Adrenal gland (tissue), 12 donors: ENCODE results near the gene LMAN1L. TPM values are rescaled to one million over a fixed set of nuclear protein-coding genes. Genes with fewer than 3 reads are reported as not detected.

Source experiments
- DNase-seq, 7 donors: peaks; one replicate each; pipeline ENCODE4 v3.0.0-alpha.2; 2019 to 2020
- H3K27ac ChIP-seq, 5 donors: fragments of 200-600 bp; sonication (generic) in 4 of 5; 1 replicate in 3 of 5; 2 replicates in 2 of 5; pipeline versions ENCODE4 v1.5.1 to v1.8.0; 2016 to 2020; ENCODE audit warnings: mild to moderate bottlenecking in 1 of 5
- H3K27me3 ChIP-seq: fragments of 200-600 bp; 2 replicates; pipeline ENCODE4 v1.8.0; 2021
- H3K36me3 ChIP-seq, 2 donors: fragments of 200-600 bp; replicated peaks in 1 of 2; 1 replicate in 1 of 2; 2 replicates in 1 of 2; pipeline versions ENCODE4 v1.5.1 to v1.8.0; 2018 to 2022
- H3K4me1 ChIP-seq, 2 donors: fragments of 200-600 bp; replicated peaks in 1 of 2; 1 replicate in 1 of 2; 2 replicates in 1 of 2; pipeline versions ENCODE4 v1.5.1 to v1.8.0; 2018 to 2021
- H3K4me3 ChIP-seq, 4 donors: fragments of 200-600 bp; sonication (generic) in 3 of 4; one replicate each; pipeline ENCODE4 v1.5.1; 2016 to 2018
- H3K9me3 ChIP-seq, 3 donors: fragments of 200-600 bp; sonication (generic) in 1 of 3; replicated peaks in 1 of 3; 1 replicate in 2 of 3; 2 replicates in 1 of 3; pipeline versions ENCODE4 v1.5.1 to v1.8.0; 2016 to 2021
- CTCF ChIP-seq, 6 experiments: fragments of 450-650 bp in 4 of 6; fragments of 200-600 bp in 2 of 6; sonication (generic) in 1 of 6; IDR thresholded peaks; 1 replicate in 5 of 6; 2 replicates in 1 of 6; pipeline versions ENCODE4 v1.5.1 to v1.8.0; 2016 to 2021; ENCODE audit warnings: antibody characterized with exemption in 6 of 6, mild to moderate bottlenecking in 2 of 6, moderate library complexity in 1 of 6
- POLR2A ChIP-seq, 2 donors: fragments of 450-650 bp; IDR thresholded peaks; one replicate each; pipeline ENCODE4 v1.6.1; 2017; ENCODE audit warnings: antibody characterized with exemption in 2 of 2, mild to moderate bottlenecking in 2 of 2, moderate library complexity in 1 of 2
- WGBS, 4 donors: extraction: QIAGEN DNeasy Blood & Tissue Kit in 2 of 4; methylation state at CpG; one replicate each; pipeline versions ENCODE4 v1.1.5 to v1.1.7; 2013 to 2017; 5-methylcytosine and 5-hydroxymethylcytosine counted together
- intact Hi-C, 2 donors: fragments of 100-400 bp; cut with DNase I; formaldehyde crosslinking; loops; one replicate each; pipeline versions ENCODE4 v1.14.1 to v1.15.0; 2022 to 2023
- polyA plus RNA-seq, 3 donors: library from polyadenylated mRNA; stranded (reverse); fragments of 200-250 nt in 2 of 3; fragments of 350-450 nt in 1 of 3; fragmentation: Illumina TruSeq in 1 of 3; extraction: RNeasy Lipid Tissue Mini Kit (QIAGEN cat#74804) in 1 of 3; gene quantifications; one replicate each; pipeline ENCODE4 v1.2.3, GENCODE V29; 2013 to 2014
- total RNA-seq, 9 donors: library from RNA; depleted of rRNA in 4 of 9; stranded (reverse); fragments of >200 nt in 4 of 9; fragments of 120-200 nt in 1 of 9; fragmentation: NEBNext Ultra II Directional in 1 of 9; extraction: Animal tissue kit (Norgen Biotek cat#: 25700) in 1 of 9; gene quantifications; one replicate each; pipeline versions ENCODE4 v1.1.0 to v1.2.4, GENCODE V29; 2013 to 2023
- donor health status: healthy with polysubstance abuse.
- donor health status: Bipolar disorder and iron deficiency.
- donor health status: DM: yes; HTN: yes; CAD: no.
- donor health status: DM: no; HTN: no; CAD: no.
- donor health status: DM: no; HTN: no; CAD: no.
- donor health status: DM: yes; HTN: yes; CAD: no.

LMAN1L gene
- total and polyA plus RNA-seq, 12 donors, result 0.28 to 12.5 (median 5.1) TPM; not detected in 1

GRCh38 chr15:74845208-74845568, 32.6 kb downstream of the LMAN1L start:
- no peaks in the 10 kb centered on the region for H3K9me3 ChIP-seq
- intact Hi-C loops, result loop anchor here in 1 of 2 donors (10.0 kb wide), 1 partner anchor 50 kb away; the partner anchor contains the start of gene MPI
- no peaks in the 10 kb centered on the region for H3K27me3 ChIP-seq
- no peak for DNase-seq
- peaks cover 25 to 33% of the 10 kb centered on the region in 2 donors for H3K4me1 ChIP-seq
- 69 to 100% (median 77%) methylated on average over 3 to 5 of the region's 5 CpGs for WGBS, 4 donors
- no peak overlapping the region for H3K27ac ChIP-seq
- H3K36me3 ChIP-seq, result peaks cover 0 to 46% of the 10 kb centered on the region in 2 donors
- no peak overlapping the region for H3K4me3 ChIP-seq
- no peak for TF ChIP-seq CTCF (IDR thresholded peaks at IDR 0.05)
- no peak for TF ChIP-seq POLR2A (IDR thresholded peaks at IDR 0.05)

GRCh38 chr15:74845581-74845980, 32.9 kb downstream of the LMAN1L start:
- Histone ChIP-seq H3K4me1 (peaks cover 25 to 33% of the 10 kb centered on the region in 2 donors), H3K27ac (no peak overlapping the region), H3K36me3 (peaks cover 0 to 50% of the 10 kb centered on the region in 2 donors), H3K27me3 (no peaks in the 10 kb centered on the region), H3K9me3 (no peaks in the 10 kb centered on the region), H3K4me3 (no peak overlapping the region)
- DNase-seq, result no peak
- intact Hi-C loops, result loop anchor here in 1 of 2 donors (10.0 kb wide), 1 partner anchor 49 kb away; the partner anchor contains the start of gene MPI
- TF ChIP-seq POLR2A (IDR thresholded peaks at IDR 0.05), result no peak
- TF ChIP-seq CTCF (IDR thresholded peaks at IDR 0.05), result no peak
- 81 to 94% (median 84%) methylated on average over 3 to 4 of the region's 4 CpGs for WGBS, 4 donors

DNA sequence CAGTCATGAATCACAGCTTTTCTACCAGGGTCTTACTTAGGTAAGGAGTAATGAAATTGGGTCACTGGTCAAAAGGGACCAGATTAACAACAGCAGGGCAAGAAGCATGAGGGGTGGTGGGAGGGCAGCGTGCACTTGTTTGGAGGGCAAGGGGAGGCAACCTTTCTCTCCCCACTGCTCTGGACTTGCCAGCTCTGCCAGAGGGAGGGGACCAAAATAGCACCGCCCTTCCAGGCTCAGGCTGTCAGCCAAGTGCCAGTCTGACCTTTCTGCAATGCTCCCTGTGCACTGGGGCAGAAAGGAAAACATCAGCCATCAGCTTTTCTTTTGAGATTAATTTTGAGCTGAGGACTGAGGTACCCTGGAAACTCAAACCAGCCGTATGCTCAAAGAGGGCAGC, 34.8 kb downstream of the LMAN1L start:
- Histone ChIP-seq H3K27ac (peak overlapping the region in 1 of 5 donors; percentile 29), H3K27me3 (no peaks in the 10 kb centered on the region), H3K4me1 (peaks cover 15 to 17% of the 10 kb centered on the region in 2 donors), H3K9me3 (no peaks in the 10 kb centered on the region), H3K4me3 (no peak overlapping the region), H3K36me3 (peaks cover 0 to 69% of the 10 kb centered on the region in 2 donors)
- intact Hi-C loops, result loop anchor here in 1 of 2 donors (10.0 kb wide), 1 partner anchor 47 kb away; the partner anchor contains the start of gene MPI
- WGBS, 4 donors, result 45 to 66% (median 47%) methylated on average over 3 of the region's 3 CpGs
- DNase-seq, result peak in 5 of 7 donors; percentile 56 to 64 (median 64)
- TF ChIP-seq CTCF (IDR thresholded peaks at IDR 0.05) (no peak), POLR2A (IDR thresholded peaks at IDR 0.05) (no peak)

DNA sequence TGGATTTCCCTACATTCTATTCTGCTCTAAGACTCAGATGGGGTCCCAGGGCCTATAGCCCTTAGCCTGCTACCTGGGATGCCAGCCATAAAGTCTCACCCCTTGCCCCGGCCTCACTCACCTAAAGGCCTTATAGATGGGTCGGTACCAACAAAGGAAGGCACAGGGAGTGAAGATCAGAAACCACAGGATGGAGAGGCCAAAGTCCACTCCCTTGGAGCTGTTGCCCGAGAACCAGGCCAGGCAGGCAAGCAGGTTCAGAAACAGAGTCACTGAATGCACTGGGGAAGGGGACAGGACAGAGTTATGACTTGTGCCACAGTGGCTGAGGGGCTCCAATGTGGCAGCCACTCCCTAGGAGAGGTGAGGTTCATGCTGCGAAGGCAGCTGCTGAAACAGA, 37.8 kb downstream of the LMAN1L start:
- H3K36me3 ChIP-seq, result peaks cover 0 to 83% of the 10 kb centered on the region in 2 donors
- intact Hi-C loops, result no loop called here
- peaks cover 4 to 7% of the 10 kb centered on the region in 2 donors for H3K4me1 ChIP-seq
- no peaks in the 10 kb centered on the region for H3K27me3 ChIP-seq
- no peak for DNase-seq
- no peaks in the 10 kb centered on the region for H3K9me3 ChIP-seq
- no peak overlapping the region for H3K27ac ChIP-seq
- no peak overlapping the region for H3K4me3 ChIP-seq
- 84 to 100% (median 99%) methylated on average over 4 of the region's 4 CpGs for WGBS, 4 donors
- TF ChIP-seq POLR2A (IDR thresholded peaks at IDR 0.05), result no peak
- no peak for TF ChIP-seq CTCF (IDR thresholded peaks at IDR 0.05)
